ENCODE results near the gene FXYD3.
"Not testable (repeated sequence)": the region's sequence is repeated elsewhere in the genome, so short reads cannot be mapped to it uniquely, and the experiment has no call there.

Gene FXYD3

DNA sequence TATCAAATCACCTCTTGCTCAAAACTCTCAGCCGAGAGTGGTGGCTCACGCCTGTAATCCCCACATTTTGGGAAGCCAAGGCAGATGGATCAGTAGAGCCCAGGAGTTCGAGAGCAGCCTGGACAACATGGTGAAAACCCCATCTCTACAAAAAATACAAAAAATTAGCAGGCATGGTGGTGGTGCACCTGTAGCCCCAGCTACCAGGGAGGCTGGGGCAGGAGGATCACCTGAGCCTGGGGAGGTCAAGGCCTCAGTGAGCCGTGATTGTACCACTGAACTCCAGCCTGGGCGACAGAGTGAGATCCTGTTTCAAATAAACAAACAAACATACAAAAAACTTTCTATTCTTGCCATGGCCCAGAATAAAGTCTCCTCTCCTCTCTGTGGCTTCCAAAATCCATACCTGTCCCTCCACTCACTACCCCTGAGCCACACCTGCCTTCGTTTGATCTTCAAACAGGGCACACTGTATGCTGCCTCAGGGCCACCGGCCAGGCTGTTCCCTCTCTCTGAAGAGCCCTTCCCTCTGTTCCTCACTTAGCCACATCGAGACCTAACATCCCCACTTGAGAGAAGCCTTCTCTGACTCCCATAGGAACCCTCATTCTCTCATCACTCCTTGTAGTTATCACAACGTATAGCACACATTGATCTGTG is 12.9 kb downstream of the FXYD3 start:
- no peak for DNase-seq (ENCODE audit: extremely low read depth, low read depth)
- no peak overlapping the region for H3K4me3 ChIP-seq (replicated peaks; ENCODE audit: low read depth, low read length)
- TF ChIP-seq, protein P1, sequence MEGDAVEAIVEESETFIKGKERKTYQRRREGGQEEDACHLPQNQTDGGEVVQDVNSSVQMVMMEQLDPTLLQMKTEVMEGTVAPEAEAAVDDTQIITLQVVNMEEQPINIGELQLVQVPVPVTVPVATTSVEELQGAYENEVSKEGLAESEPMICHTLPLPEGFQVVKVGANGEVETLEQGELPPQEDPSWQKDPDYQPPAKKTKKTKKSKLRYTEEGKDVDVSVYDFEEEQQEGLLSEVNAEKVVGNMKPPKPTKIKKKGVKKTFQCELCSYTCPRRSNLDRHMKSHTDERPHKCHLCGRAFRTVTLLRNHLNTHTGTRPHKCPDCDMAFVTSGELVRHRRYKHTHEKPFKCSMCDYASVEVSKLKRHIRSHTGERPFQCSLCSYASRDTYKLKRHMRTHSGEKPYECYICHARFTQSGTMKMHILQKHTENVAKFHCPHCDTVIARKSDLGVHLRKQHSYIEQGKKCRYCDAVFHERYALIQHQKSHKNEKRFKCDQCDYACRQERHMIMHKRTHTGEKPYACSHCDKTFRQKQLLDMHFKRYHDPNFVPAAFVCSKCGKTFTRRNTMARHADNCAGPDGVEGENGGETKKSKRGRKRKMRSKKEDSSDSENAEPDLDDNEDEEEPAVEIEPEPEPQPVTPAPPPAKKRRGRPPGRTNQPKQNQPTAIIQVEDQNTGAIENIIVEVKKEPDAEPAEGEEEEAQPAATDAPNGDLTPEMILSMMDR (IDR thresholded peaks at IDR 0.05; ENCODE audit: low read depth, low read length, missing control alignments) = no peak

DNA sequence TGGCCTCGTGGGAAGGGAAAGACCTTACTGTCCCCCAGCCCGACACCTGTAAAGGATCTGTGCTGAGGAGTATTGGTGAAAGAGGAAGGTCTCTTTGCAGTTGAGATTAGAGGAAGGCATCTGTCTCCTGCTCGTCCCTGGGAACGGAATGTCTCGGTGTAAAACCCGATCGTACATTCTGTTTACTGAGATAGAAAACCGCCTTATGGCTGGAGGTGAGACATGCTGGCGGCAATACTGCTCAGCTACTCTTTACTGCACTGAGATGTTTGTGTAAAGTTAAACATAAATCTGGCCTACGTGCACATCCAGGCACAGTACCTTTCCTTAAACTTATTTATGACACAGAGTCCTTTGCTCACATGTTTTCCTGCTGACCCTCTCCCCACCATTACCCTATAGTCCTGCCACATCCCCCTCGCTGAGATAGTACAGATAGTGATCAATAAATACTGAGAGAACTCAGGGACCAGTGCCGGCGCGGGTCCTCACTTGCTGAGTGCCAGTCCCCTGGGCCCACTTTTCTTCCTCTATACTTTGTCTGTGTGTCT is 14.2 kb downstream of the FXYD3 start:
- not testable (repeated sequence) for H3K4me3 ChIP-seq (replicated peaks; ENCODE audit: low read depth, low read length); DNase-seq (ENCODE audit: extremely low read depth, low read depth)

DNA sequence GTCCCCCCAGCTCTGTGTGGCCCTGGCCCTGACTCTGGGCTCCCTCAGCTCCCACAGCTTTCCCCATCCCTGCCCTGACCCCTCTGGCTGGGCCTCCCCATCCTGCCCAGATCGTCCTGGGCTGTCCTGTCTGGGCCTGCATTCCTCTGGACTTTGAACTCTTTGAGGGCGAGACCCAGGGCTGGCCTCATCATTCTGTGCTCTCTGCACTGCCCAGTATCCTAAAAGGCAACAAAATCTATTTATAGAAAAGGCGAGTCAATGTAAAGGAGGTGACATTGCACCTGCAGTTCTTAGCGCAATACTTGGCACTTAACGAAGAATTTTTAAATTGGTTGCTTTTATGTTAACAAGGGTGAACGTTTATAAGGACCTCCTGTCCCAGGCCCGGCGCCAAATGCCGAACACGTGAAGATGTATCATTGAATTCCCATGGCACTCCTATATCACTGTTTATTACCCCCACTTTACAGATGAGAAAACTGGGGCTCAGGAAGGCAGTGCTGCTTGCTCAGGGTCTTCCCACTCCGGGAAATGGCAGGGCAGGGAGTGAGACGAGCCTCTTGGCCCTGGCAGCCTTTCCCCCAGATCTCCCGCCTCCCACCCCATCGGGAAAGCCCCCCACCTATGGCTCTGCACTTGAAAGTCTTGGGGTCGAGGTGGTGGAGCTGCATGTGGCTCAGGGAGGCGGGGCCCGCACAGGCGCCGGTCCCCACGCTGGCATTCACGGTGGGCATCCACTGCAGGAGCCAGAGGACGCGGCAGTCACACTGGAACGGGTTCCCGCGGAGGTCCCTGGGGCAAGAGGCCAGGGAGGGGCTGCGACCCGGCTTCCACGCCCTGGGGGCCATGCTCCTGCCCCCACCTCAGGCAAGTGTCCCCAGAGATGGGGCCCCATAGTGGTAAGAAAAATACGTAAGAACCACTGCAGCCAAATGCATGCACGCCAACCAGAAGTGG is 15.4 kb downstream of the FXYD3 start:
- no peak for DNase-seq (ENCODE audit: extremely low read depth, low read depth)
- TF ChIP-seq, protein P1 (IDR thresholded peaks at IDR 0.05; ENCODE audit: low read depth, low read length, missing control alignments) = no peak
- H3K4me3 ChIP-seq (replicated peaks; ENCODE audit: low read depth, low read length) = no peak overlapping the region

DNA sequence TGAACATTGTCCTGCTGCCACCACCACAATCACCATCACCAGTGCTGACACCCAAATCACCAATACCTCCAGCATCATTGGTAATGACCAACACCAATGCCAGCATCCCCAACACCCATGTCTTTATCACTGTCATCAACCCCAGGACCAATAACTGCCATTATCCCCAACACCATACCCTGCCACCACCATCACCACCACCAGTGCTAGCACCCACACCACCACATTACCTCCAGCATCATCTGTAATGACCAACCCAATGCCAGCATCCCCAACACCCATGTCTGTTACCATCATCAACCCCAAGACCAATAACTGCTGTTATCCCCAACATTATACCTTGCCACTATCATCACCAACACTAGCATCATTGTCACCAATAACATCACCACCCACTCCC is 16.6 kb downstream of the FXYD3 start:
- no peak overlapping the region for H3K4me3 ChIP-seq (replicated peaks; ENCODE audit: low read depth, low read length)
- TF ChIP-seq, protein P1 (IDR thresholded peaks at IDR 0.05; ENCODE audit: low read depth, low read length, missing control alignments) = no peak
- no peak for DNase-seq (ENCODE audit: extremely low read depth, low read depth)

DNA sequence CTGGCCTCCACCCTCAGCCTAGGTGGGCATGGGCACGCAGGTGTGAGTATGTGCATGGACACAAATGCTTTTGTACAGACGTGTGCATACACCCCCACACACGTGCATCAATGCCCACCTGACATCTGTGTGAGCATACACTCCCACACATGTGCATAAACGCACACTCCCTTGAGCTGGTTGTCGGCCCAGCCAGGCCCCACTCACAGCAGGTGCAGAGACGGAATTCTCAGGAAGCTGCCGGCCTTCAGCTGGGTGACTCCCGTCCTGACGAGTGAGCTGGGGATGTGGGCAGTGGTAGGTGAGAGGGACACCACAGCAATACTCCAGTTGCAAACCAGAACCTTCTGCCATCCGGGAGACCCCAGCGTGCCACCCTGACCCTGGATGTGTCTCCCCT is 18.2 kb downstream of the FXYD3 start:
- no peak overlapping the region for H3K4me3 ChIP-seq (replicated peaks; ENCODE audit: low read depth, low read length)
- TF ChIP-seq, protein P1 (IDR thresholded peaks at IDR 0.05; ENCODE audit: low read depth, low read length, missing control alignments) = no peak
- no peak for DNase-seq (ENCODE audit: extremely low read depth, low read depth)

DNA sequence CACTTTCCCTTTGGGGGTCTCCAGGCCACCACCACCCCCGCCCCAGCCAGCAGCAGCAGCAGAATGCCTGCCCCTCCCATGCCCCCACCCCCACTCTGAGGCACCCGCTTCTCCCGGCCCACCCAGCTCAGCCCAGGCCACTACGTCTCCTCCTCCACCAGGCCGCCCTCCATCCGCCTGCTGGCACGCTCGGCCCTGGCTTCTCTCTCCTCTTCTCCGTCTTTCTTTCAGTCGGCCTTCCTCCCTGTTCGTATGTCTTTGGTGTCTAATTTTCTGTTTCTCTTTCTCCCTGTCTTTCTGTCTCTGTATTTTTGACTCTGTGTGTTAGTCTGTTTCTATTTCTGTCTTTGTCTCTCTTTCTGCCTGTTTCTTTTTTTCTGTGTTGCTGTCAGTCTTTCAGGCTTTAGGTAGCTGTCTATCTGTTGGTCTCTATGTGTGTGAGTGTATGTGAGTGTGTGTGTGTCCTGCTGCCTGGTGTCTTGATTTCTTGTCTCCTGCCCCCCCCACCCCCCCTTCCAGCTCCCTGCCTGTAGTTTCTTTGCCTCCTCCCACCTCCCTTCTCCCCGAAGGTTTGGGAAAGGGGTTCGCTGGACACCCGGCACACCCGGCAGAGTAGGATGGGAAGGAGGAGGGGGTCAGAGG is 19.1 kb downstream of the FXYD3 start, which contains the start of gene LGI4:
Gene LGI4, minus strand, starts transcription at position 459 of the 642 bp plus-strand sequence. Its CDS starts 379 bp downstream, at position 80.
- no peak for DNase-seq (ENCODE audit: extremely low read depth, low read depth)
- TF ChIP-seq, protein P1 (IDR thresholded peaks at IDR 0.05; ENCODE audit: low read depth, low read length, missing control alignments) = no peak
- no peak within 1 kb of the TSS for H3K4me3 ChIP-seq (replicated peaks; ENCODE audit: low read depth, low read length)

Data from HFF-Myc (cell line).